ENCODE results near the gene BCL7B. TPM values are rescaled to one million over a fixed set of nuclear protein-coding genes. Genes with fewer than 3 reads are reported as not detected.
"Not testable (repeated sequence)": the region's sequence is repeated elsewhere in the genome, so short reads cannot be mapped to it uniquely, and the experiment has no call there.

Gene BCL7B
- polyA plus RNA-seq, 1 donor (not counting 4 experiments of a cell fraction or from before 2014, with no cell fraction given), result 41.0 TPM

GRCh38 chr7:73585196-73585595 lies 27.7 kb upstream of the BCL7B start:
- no peak for DNase-seq (ENCODE audit: low read depth, low spot score)
- Histone ChIP-seq H3K9me1 (ENCODE audit: control insufficient read depth, extremely low read depth, insufficient read depth, low read length) (no peaks in the 10 kb centered on the region), H3K4me2 (ENCODE audit: control insufficient read depth, extremely low read depth, insufficient read depth, low read depth, low read length) (no peak overlapping the region)

GRCh38 chr7:73582664-73583202 lies 25.2 kb upstream of the BCL7B start:
- Histone ChIP-seq H3K4me1 (ENCODE audit: control insufficient read depth, extremely low read depth, insufficient read depth, low read length) (peaks cover 4% of the 10 kb centered on the region), H2AFZ (ENCODE audit: control insufficient read depth, low read length) (no peak overlapping the region), H3K27ac (ENCODE audit: control insufficient read depth, insufficient read depth, low read length) (no peak overlapping the region), H3K9me1 (ENCODE audit: control insufficient read depth, extremely low read depth, insufficient read depth, low read length) (no peaks in the 10 kb centered on the region), H3K4me3 (ENCODE audit: control insufficient read depth in 2 of 3, extremely low read depth in 1 of 3, insufficient read depth in 2 of 3, low read depth in 1 of 3, low read length in 3 of 3) (no peak overlapping the region), H3K36me3 (ENCODE audit: control insufficient read depth in 2 of 2, extremely low read depth in 1 of 2, insufficient read depth in 2 of 2, low read length in 2 of 2) (no peaks in the 10 kb centered on the region), H4K20me1 (ENCODE audit: control insufficient read depth, extremely low read depth, insufficient read depth, low read length) (no peaks in the 10 kb centered on the region), H3K4me2 (ENCODE audit: control insufficient read depth, extremely low read depth, insufficient read depth, low read depth, low read length) (no peak overlapping the region), H3K27me3 (ENCODE audit: control insufficient read depth, extremely low read depth, insufficient read depth, low read length) (no peaks in the 10 kb centered on the region), H3K9me3 (ENCODE audit: control insufficient read depth, low read depth, low read length) (no peaks in the 10 kb centered on the region), H3K79me2 (ENCODE audit: control insufficient read depth, insufficient read depth, low read length) (peaks cover 3% of the 10 kb centered on the region), H3K9ac (ENCODE audit: control insufficient read depth, extremely low read depth, insufficient read depth, low read length) (no peak overlapping the region)
- dilution Hi-C loops (cut with MboI; ENCODE audit: extremely low pct_ligation_motif_present, low sequenced_read_pairs), result no loop called here
- DNase-seq (ENCODE audit: low read depth, low spot score) (no peak), FAIRE-seq (no peak)
- TF ChIP-seq CTCF (optimal IDR thresholded peaks at IDR 0.05 in 1 of 3, IDR thresholded peaks at IDR 0.05 in 1 of 3, conservative IDR thresholded peaks at IDR 0.05 in 1 of 3; ENCODE audit: extremely low read depth in 1 of 3, insufficient read depth in 2 of 3, low read length in 3 of 3), result no peak
- no peak for TF ChIP-seq EZH2 (IDR thresholded peaks at IDR 0.05; ENCODE audit: low read length)

More at GRCh38 chr7:73585196-73585595, 27.7 kb upstream of the BCL7B start:
- Histone ChIP-seq H3K27me3 (ENCODE audit: control insufficient read depth, extremely low read depth, insufficient read depth, low read length) (no peaks in the 10 kb centered on the region), H4K20me1 (ENCODE audit: control insufficient read depth, extremely low read depth, insufficient read depth, low read length) (no peaks in the 10 kb centered on the region), H3K79me2 (ENCODE audit: control insufficient read depth, insufficient read depth, low read length) (no peaks in the 10 kb centered on the region), H3K27ac (ENCODE audit: control insufficient read depth, insufficient read depth, low read length) (no peak overlapping the region), H3K4me1 (ENCODE audit: control insufficient read depth, extremely low read depth, insufficient read depth, low read length) (no peaks in the 10 kb centered on the region), H3K9ac (ENCODE audit: control insufficient read depth, extremely low read depth, insufficient read depth, low read length) (no peak overlapping the region), H2AFZ (ENCODE audit: control insufficient read depth, low read length) (no peak overlapping the region), H3K36me3 (ENCODE audit: control insufficient read depth in 2 of 2, extremely low read depth in 1 of 2, insufficient read depth in 2 of 2, low read length in 2 of 2) (no peaks in the 10 kb centered on the region), H3K9me3 (ENCODE audit: control insufficient read depth, low read depth, low read length) (no peaks in the 10 kb centered on the region), H3K4me3 (ENCODE audit: control insufficient read depth in 2 of 3, extremely low read depth in 1 of 3, insufficient read depth in 2 of 3, low read depth in 1 of 3, low read length in 3 of 3) (no peak overlapping the region)
- dilution Hi-C loops (cut with MboI; ENCODE audit: extremely low pct_ligation_motif_present, low sequenced_read_pairs), result no loop called here
- FAIRE-seq, result no peak
- TF ChIP-seq EZH2 (IDR thresholded peaks at IDR 0.05; ENCODE audit: low read length) (no peak), CTCF (optimal IDR thresholded peaks at IDR 0.05 in 1 of 3, IDR thresholded peaks at IDR 0.05 in 1 of 3, conservative IDR thresholded peaks at IDR 0.05 in 1 of 3; ENCODE audit: extremely low read depth in 1 of 3, insufficient read depth in 2 of 3, low read length in 3 of 3) (no peak)

GRCh38 chr7:73581006-73581405 lies 23.5 kb upstream of the BCL7B start:
- H3K36me3 ChIP-seq (ENCODE audit: control insufficient read depth in 2 of 2, extremely low read depth in 1 of 2, insufficient read depth in 2 of 2, low read length in 2 of 2); H3K9me1 ChIP-seq (ENCODE audit: control insufficient read depth, extremely low read depth, insufficient read depth, low read length); FAIRE-seq; H3K9ac ChIP-seq (ENCODE audit: control insufficient read depth, extremely low read depth, insufficient read depth, low read length); H3K27ac ChIP-seq (ENCODE audit: control insufficient read depth, insufficient read depth, low read length); H3K9me3 ChIP-seq (ENCODE audit: control insufficient read depth, low read depth, low read length); H4K20me1 ChIP-seq (ENCODE audit: control insufficient read depth, extremely low read depth, insufficient read depth, low read length); H3K27me3 ChIP-seq (ENCODE audit: control insufficient read depth, extremely low read depth, insufficient read depth, low read length); DNase-seq (ENCODE audit: low read depth, low spot score); dilution Hi-C loops (cut with MboI; ENCODE audit: extremely low pct_ligation_motif_present, low sequenced_read_pairs); H3K4me3 ChIP-seq (ENCODE audit: control insufficient read depth in 2 of 3, extremely low read depth in 1 of 3, insufficient read depth in 2 of 3, low read depth in 1 of 3, low read length in 3 of 3); H3K4me2 ChIP-seq (ENCODE audit: control insufficient read depth, extremely low read depth, insufficient read depth, low read depth, low read length); H2AFZ ChIP-seq (ENCODE audit: control insufficient read depth, low read length): not testable (repeated sequence)
- peaks cover 12% of the 10 kb centered on the region for H3K4me1 ChIP-seq (ENCODE audit: control insufficient read depth, extremely low read depth, insufficient read depth, low read length)
- H3K79me2 ChIP-seq (ENCODE audit: control insufficient read depth, insufficient read depth, low read length), result peaks cover 19% of the 10 kb centered on the region
